GM10248 (cell line): ENCODE measurements around the gene CASP8AP2.

Experiments
- CTCF ChIA-PET: fragments of 300-600 bp; sonication (Branson Sonifier 250); formaldehyde crosslinking; extraction: SDS; loops from one replicate; lab custom pipeline; 2021; ENCODE audit warnings: antibody characterized with exemption; lab: Yijun Ruan, JAX
- POLR2A ChIA-PET: fragments of 350-650 bp; sonication (Branson Sonifier 250); formaldehyde crosslinking; extraction: SDS; loops from one replicate; lab custom pipeline; 2020; ENCODE audit warnings: antibody characterized with exemption; lab: Yijun Ruan, JAX
- DNase-seq: peaks from one replicate; pipeline ENCODE4 v3.0.0; 2012; ENCODE audit errors: extremely low spot score
- CTCF ChIP-seq: IDR thresholded peaks from 2 replicates; pipeline ENCODE4 v1.5.1; 2012; ENCODE audit warnings: mild to moderate bottlenecking, low read depth; ENCODE audit errors: extremely low read depth, missing control alignments, control extremely low read depth

The CASP8AP2 gene

GRCh38 chr6:89917801-89918366 lies 88.2 kb downstream of the CASP8AP2 start:
- TF ChIP-seq CTCF: no peak
- POLR2A ChIA-PET: no interaction called here
- no peak for DNase-seq
- CTCF ChIA-PET: no interaction called here
